ENCODE results near the gene FBXL17.

The FBXL17 gene

GRCh38 chr5:108136493-108136892, 245.4 kb downstream of the FBXL17 start:
- no peak overlapping the region for H3K27ac ChIP-seq
- no peak for TF ChIP-seq CTCF (IDR thresholded peaks at IDR 0.05)
- no peak for TF ChIP-seq ZFX (IDR thresholded peaks at IDR 0.05; ENCODE audit: borderline replicate concordance)

- no peak overlapping the region for H3K27ac ChIP-seq
These were observed 252.8 kb downstream of the FBXL17 start for GRCh38 chr5:108129129-108129528.

GRCh38 chr5:108125771-108126511, 256.0 kb downstream of the FBXL17 start:
- H3K27ac ChIP-seq, result no peak overlapping the region
- TF ChIP-seq CTCF (IDR thresholded peaks at IDR 0.05) (no peak), ZFX (IDR thresholded peaks at IDR 0.05; ENCODE audit: borderline replicate concordance) (no peak)

More at GRCh38 chr5:108129129-108129528, 252.8 kb downstream of the FBXL17 start:
- TF ChIP-seq ZFX (IDR thresholded peaks at IDR 0.05; ENCODE audit: borderline replicate concordance) (no peak), CTCF (IDR thresholded peaks at IDR 0.05) (no peak)

- no peak overlapping the region for H3K27ac ChIP-seq
- TF ChIP-seq CTCF (IDR thresholded peaks at IDR 0.05) (no peak), ZFX (IDR thresholded peaks at IDR 0.05; ENCODE audit: borderline replicate concordance) (no peak)
These were observed 257.3 kb downstream of the FBXL17 start for GRCh38 chr5:108124596-108124995.

- TF ChIP-seq ZFX (IDR thresholded peaks at IDR 0.05; ENCODE audit: borderline replicate concordance) (no peak), CTCF (IDR thresholded peaks at IDR 0.05) (no peak)
- no peak overlapping the region for H3K27ac ChIP-seq
These were observed 259.2 kb downstream of the FBXL17 start for GRCh38 chr5:108122702-108123101.

GRCh38 chr5:108118813-108119514, 262.9 kb downstream of the FBXL17 start:
- no peak overlapping the region for H3K27ac ChIP-seq
- TF ChIP-seq CTCF (IDR thresholded peaks at IDR 0.05) (no peak), ZFX (IDR thresholded peaks at IDR 0.05; ENCODE audit: borderline replicate concordance) (no peak)

- H3K27ac ChIP-seq, result no peak overlapping the region
- no peak for TF ChIP-seq CTCF (IDR thresholded peaks at IDR 0.05)
- TF ChIP-seq ZFX (IDR thresholded peaks at IDR 0.05; ENCODE audit: borderline replicate concordance), result no peak
These were observed 266.2 kb downstream of the FBXL17 start for GRCh38 chr5:108115673-108116072.

Data from 22Rv1 (cell line).